Jurkat, Clone E6-1 (cell line): ENCODE data around the gene DDX1. TPM values are rescaled to one million over a fixed set of nuclear protein-coding genes. Genes with fewer than 3 reads are reported as not detected.
"Not testable (repeated sequence)": the region's sequence is repeated elsewhere in the genome, so short reads cannot be mapped to it uniquely, and the experiment has no call there.

ENCODE experiments used
- DNase-seq: peaks from one replicate; pipeline ENCODE4 v3.0.0-alpha.2; 2011; ENCODE audit warnings: low read depth, low spot score
- H3K4me3 ChIP-seq: 2 replicates; pipeline ENCODE4 v1.5.1; 2011; ENCODE audit warnings: mild to moderate bottlenecking, low read length, control low read depth, moderate library complexity
- polyA plus RNA-seq: library from polyadenylated mRNA; unstranded; fragments of >200 nt; gene quantifications from one replicate; pipeline ENCODE4 v1.2.1, GENCODE V29; 2012; ENCODE audit warnings: missing spikeins; ENCODE audit not compliant: insufficient read length, insufficient read depth

DDX1 gene
- polyA plus RNA-seq, result 124 TPM

DNA sequence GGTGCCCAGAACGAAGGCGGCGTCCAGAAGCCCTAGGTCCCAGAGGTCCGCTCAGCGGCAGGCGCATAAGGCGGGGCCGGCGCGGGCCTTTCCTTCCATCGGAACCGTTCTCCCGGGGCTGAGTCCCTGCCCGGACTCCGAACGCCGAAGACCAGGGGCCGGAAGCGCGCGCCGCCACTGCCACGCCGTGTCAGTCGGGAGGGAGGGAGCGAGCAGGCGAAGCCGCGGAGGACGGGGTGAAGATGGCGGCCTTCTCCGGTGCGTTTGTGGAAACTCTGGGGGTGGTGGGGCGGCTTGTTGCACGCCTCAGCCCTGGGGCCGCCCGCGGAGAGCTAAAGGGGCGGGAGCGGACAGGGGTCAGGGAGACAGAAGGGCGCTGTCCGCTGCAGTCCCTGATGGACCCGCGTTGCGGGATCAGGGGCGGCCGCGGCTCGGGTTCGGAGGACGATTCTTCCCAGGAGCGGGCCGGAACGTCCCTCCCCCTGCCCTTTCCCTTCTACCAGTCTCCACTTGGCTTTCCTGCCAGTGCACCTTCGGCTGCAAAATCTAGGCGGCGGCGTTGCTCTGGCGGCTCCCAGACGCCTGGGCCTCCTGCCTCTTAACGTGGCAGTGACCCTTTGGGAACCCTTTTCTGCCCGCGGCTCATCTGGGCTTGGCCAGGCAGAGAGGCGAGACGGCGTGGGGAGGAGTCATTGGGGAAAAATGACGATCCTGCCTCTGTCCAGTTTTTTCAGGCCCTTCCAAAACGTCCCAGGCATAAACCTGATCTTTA is at the start of gene DDX1:
Gene DDX1 (plus strand): TSS at position 177 of the 772 bp plus-strand sequence. CDS start 66 bp downstream, at position 243.
- peak within 1 kb of the TSS; percentile 89 for H3K4me3 ChIP-seq
- DNase-seq, result peak; percentile 65

DNA sequence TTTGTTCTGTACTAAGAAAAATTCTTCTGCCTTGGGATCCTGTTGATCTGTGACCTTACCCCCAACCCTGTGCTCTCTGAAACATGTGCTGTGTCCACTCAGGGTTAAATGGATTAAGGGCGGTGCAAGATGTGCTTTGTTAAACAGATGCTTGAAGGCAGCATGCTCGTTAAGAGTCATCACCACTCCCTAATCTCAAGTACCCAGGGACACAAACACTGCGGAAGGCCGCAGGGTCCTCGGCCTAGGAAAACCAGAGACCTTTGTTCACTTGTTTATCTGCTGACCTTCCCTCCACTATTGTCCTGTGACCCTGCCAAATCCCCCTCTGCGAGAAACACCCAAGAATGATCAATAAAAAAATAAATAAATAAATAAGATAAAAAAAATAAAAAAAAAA is 49.4 kb upstream of the DDX1 start:
- H3K4me3 ChIP-seq, DNase-seq: not testable (repeated sequence)

DNA sequence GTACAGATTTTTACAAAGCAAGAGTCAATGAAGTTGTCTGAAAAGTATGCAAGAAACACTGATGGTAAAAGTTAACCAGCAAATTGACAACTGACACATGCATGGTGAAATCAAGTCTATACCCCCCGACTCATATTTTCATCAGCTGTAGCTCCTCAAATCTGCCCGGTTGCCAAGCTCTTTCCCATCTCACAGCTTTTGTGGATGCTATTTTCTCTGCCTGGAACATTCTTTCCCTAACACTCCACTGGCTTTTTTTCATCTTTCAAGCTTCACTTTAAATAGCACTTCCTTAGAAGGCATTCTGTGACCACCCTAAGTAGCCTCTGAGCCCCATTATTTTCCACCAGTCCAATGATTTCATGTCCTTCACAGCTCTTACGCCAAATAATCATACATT is 48.6 kb upstream of the DDX1 start:
- no peak overlapping the region for H3K4me3 ChIP-seq
- no peak for DNase-seq

DNA sequence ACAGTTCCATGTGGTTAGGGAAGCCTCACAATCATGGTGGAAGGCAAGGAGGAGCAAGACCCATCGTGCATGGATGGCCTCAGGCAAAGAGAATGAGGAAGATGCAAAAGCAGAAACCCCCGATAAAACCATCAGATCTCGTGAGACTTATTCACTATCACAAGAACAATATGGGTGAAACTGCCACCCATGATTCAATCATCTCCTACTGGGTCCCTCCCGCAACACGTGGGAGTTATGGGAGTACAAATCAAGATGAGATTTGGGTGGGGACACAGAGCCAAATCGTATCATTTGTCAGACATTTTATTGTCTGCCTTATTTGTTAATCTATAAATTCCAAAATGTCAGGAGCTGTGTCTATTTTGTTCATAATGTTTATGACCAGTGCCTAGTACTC is 48.1 kb upstream of the DDX1 start:
- no peak overlapping the region for H3K4me3 ChIP-seq
- no peak for DNase-seq

DNA sequence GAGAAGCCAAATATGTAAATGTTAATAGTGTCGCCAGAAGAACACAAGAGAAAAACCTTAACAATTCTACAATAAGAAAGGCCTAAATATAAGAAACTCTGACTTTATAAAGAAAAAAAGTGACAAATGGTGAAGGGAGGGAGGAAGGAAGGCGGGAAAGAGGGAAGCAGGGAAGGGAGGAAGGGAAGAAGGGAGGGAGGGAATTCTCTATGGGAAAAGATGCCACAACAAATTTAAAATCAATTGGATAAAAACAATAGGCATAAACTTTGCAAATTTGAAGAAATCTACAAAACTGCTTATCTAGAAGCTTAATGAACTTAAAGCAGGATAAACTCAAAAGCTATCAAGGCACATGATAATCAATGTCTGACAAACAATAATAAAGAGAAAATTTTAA is 47.4 kb upstream of the DDX1 start:
- no peak overlapping the region for H3K4me3 ChIP-seq
- DNase-seq, result no peak

DNA sequence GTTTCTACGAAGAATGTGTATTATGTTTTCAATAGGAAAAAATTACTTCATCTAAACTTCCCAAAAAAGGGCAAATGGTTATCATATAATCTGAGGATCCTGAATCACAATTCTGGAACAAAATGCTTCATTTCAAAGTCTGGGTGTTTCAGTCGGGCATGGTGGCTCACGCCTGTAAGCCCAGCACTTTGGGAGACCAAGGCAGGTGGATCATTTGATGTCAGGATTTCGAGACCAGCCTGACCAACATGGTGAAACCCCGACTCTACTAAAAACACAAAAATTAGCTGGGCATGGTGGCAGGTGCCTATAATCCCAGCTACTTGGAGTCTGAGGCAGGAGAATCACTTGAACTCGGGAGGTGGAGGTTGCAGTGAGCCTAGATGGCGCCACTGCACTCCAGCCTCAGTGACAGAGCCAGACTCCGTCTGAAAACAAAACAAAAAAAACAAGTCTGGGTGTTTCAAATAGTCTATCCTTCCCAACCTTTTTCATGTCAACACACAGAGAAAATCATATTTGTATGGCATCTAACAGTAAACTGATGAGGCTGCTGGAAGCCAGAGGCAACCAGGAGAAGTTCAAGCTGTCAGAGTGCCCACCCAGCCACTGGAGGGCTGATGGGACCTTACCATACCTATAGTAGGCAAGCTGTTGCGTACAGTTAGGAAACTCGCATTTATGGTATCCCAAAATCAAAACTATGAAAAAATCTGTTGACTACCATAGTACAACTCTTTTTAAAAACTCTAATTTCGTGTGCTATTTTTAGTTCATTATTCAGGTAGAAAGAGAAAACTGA is 45.2 kb upstream of the DDX1 start:
- no peak overlapping the region for H3K4me3 ChIP-seq
- no peak for DNase-seq

DNA sequence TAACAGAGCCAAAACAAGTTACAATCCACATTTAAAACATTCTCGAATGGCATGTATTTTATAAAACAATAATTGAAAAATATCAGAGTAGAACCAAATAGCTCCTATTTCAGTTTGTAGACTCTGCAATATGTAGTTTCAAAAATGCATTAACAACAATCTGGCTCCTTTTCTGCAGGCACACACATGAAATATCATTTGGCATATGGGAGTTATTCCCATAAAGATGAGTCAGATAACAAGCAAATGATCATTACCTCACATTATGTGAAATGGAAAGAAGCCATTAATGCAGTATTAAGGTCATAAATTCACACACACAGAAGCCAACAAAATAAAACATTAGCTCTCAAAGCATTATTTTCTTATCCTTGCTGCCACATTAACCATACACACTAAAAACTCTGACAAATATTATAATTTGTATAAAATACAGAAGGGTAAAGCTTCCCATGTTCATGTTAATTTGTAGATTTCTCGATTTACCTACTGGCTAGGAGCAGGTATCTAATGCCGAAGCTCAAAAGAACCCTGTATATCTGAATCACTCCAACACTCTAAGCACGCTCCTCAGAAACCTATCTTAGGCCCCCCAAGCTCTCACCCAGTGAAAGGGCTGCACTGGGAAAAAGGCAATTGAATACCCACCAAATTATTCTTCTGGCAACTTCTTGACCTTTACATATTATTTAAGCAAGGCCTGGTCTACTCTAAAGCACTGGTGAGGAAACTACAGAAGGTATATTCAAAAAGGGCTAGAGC is 44.4 kb upstream of the DDX1 start:
- DNase-seq, result no peak
- no peak overlapping the region for H3K4me3 ChIP-seq

DNA sequence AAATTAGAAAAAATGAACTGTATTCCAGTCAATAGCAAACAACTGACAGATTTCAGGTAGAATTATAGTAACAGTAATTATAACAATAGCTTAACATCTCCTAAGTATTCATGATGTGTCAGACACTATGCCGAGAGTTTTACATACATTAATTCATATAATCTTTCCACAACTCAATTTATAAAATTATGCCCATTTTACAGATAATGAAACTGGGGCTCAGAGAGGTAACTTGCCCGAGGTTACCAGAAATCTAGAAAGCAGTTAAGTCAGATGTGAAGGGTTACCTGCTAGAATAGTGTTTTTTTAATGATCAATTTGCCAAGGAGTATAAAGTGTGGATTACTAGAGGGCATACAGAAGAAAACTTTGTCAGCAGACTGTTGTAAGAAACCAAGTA is 42.7 kb upstream of the DDX1 start:
- DNase-seq, result no peak
- no peak overlapping the region for H3K4me3 ChIP-seq

DNA sequence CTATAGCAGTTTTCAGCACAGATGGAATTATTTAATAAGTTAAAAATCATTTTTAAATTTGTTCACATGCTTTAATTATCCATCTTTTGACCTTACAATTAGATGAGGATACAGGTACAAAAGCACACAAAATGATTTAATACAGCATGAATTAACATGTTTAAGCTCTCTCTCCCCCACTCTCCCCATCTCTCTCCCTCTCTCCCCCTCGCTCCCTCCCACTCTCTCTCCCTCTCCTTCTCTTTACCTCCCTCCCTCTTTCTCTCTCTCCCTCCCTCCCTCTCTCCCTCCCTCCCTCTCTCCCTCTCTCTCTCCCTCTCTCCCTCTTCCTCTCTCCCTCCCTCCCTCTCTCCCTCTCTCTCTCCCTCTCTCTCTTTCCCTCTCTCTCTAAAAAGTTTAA is 38.1 kb upstream of the DDX1 start:
- H3K4me3 ChIP-seq, result no peak overlapping the region
- DNase-seq, result no peak

DNA sequence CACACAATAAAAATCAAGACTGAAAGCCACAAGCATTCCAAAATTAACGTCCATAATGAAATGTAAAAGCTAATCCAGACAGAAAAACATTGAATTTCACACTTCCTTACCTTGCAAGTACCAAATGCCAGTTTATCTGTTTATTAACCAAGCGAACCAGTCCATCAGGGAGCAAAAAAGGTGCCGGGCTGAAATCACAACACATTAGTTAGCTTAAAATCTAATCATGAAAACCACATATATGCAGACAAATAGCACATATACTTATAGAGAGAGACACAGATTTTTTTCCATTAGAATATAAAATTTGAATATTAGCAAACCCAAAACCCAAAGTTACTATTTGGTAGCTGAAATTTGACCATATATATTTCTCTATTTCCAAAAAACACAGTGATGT is 37.7 kb upstream of the DDX1 start:
- DNase-seq, result no peak
- H3K4me3 ChIP-seq, result no peak overlapping the region

DNA sequence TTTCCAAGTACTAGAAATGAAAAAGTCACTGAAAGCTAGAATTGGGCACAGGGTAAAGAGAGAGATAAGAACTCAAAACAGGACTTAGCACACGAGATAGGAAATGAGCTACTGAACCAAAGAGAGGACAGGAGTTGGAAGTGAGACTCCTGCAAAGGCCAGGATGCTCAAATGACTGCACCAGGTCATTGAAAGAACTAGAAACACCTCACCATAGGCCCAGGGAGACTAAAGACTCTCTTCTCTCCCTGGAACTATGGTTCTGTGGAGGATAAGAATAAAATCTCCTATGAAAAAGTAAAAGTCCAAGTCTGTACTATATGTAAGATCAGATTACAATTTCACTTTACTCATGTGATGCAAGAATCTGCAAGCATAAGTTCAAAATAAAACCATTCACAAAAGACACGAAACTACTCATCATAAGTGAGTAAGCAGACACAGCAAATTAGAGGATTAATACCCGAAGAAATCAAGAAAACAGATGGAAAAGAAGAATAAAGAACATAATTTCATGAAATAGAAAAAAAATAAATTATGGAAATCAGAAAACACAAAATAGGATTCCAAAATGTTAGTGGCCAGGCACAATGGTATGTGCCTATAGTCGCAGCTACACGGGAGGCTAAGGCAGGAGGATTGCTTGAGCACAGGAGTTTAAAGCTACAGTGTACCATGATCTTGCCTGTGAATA is 37.0 kb upstream of the DDX1 start:
- no peak overlapping the region for H3K4me3 ChIP-seq
- DNase-seq, result no peak

DNA sequence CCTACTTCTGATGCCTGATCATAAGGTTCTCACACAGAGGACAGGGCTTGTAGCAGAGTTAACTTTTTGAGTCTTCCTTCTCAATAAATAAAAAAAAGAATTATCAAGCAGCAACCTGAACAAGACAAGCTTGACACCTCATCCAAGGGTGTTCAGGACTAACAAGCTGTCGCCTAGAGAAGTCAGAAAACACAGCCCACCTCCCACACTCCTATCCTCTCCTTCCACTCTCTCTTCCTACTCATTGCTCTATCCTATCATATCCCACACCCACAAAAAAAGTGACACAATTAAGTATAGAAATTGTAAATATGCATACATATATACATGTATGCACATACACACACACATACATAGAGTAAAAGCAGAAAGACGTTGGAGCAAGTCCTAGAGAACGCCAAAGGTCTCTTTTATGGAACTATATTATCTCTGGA is 35.9 kb upstream of the DDX1 start:
- H3K4me3 ChIP-seq, result no peak overlapping the region
- no peak for DNase-seq

DNA sequence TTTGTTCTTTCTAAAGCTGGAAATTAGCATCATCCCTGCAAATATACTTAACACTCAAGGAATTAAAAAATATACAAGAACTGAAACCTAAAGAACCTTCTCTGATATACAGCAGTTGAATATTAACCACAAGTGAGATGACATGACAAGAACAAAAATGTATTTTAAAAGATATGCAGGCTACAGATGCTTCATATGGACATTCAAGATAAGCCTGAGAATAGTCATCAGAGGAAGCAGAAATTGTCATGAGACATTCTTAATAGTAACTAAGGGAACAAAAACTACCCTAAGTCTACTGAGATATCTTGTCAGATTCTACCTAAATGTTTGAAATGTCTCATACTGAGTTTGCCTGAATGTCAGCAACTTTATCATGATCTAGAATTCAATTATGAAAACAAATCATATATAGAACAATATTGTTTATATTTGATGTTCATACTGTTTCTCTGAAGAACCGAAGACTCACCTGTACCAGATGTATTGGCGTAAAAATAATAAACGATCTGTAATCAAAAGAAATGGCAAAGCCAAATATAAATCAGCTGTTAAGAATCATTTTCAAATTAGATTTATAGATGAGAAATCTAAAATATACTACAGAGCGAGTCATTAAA is 35.2 kb upstream of the DDX1 start:
- no peak overlapping the region for H3K4me3 ChIP-seq
- no peak for DNase-seq

DNA sequence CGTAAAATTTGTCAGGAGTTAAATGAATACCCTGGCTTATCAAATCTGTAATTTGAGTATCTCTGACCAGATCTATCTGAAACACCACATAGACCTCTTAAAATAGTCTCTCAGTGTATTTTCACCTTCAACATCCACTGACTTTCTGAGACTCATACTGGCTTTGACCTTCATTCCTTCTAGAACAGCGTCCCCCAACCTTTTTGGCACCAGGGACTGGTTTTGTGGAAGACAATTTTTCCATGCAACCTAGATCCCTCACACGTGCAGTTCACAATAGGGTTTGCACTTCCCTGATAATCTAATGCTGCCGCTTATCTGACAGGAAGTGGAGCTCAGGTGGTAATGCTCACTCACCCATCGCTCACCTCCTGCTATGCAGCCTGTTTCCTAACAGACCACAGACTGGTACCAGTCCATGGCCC is 33.8 kb upstream of the DDX1 start:
- H3K4me3 ChIP-seq, result no peak overlapping the region
- peak; percentile 46 for DNase-seq

DNA sequence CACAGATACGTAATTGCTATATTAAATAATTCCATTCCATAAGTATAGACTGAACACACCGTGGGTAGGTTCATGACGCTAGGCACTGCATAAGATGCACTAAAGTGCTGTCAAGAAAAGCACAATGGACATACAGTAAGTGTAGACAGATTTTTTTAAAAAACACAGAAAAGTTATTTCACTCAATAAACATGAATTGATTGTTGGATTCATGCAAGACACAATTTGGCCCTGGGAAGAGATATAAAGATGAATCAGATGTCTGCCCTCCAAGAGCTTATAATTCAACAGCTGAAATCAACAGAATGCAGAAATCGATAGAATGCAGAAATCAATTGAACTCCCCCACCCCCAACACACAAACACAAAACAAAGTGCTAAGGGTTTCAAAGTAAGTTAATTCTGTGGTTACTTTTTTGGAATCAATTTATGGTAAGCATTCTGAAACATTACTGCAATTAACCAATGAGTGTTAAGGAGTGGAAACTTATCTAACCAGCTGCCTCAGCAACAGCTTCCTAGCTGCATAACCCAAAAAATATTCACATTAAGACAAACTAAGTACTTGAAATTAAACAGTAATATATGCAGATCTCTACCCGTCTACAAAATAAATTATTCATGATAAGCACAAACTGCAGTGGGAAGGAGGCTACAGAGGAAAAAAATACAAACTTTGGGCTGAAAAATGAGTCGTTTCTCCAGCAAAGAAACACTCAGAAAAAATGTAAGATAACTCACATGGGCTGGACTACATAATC is 32.1 kb upstream of the DDX1 start:
- peak overlapping the region; percentile 66 for H3K4me3 ChIP-seq
- DNase-seq, result no peak

DNA sequence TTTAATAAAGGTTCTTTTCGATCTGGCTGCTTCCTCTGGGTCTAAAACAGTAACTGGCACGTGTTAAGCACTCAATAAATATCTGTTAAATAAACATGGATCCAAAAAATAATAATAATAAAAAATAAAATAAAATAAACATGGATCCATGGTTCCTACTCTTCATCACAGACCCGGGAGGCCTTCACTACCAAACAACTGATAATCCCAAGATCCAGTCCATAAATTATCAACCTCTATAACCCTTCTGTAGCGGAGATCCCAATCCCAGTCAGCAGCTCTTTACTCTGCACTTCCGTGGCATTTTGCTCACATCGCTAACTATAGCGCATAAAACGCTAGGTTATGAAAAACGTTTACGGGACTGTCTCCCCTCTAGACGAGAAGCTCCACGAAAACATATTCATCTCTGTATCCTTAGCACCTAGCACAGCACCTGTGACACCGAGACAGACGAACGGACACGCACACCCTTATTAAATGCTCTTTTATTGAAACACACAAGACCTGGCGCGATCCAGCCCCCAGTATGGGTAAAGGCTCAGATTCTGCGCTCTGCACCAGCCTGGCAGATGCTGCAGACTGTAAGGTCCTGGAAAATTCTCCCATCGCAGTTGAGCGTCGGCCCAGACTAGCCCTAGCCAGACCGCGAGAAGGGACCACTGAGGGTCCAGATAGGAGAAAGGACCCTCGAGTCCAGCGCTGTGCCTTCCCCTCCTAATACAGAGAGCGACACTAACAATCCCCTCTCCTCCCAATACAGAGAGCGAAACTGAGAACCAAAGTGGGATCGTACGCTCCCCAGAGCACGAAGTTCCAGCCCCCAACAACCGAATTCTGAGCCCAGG is 31.3 kb upstream of the DDX1 start:
- H3K4me3 ChIP-seq, result peak overlapping the region; percentile 66
- DNase-seq, result no peak

DNA sequence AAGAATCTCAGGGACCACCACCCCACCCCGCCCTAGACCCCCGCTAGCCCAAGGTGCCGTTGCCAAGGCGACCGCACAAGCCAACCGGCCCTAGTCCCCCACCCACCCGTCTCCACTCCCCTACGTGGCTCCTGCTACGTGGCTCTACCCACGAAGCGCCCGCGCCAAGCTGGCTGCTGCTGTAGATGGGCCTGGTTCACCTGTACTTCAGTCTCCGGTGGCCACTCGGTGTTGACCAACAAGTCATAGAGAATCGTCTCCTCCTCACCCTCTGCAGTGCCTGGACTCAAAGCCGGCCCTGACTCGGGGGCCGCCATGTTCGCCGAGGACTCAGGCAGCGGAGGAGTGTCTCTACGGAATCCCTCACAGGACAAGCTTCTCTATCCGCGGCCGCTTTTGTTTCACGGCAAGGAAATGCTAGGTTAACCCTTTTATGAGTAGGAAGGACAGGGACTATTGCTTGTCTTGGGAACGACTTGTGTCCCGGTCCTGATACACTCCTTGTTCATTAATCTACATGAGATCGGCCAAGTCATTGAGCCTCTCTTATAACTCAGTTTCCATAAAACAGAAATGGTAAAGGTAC is 30.6 kb upstream of the DDX1 start, which contains the start of gene NBAS:
Gene NBAS (minus strand): TSS at position 347 of the 586 bp plus-strand sequence. CDS start 30 bp downstream, at position 317.
- H3K4me3 ChIP-seq, result peak within 1 kb of the TSS; percentile 66
- peak; percentile 78 for DNase-seq
